Measurements from ENCODE around the gene ADARB1.

DNA sequence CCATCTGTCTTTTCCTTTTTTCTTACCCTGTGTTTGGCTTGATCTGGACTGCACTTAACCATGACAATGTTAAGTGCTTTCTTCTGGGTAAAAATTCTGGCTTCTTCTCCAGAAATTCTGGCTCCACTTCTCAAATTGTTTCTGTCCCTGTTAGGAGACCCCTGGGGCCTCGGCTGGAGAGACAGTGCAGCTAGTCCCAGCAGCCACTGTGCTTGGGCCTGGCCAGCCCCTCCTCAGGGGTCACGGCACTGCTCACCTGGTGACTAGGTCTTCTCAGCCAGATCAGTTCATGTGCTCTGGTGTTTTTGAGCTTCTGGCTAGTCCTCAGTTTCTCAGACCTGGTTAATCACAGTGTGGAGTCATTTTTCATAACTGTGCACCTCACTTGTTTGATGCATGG is 72.4 kb downstream of the ADARB1 start:
- TF ChIP-seq POLR2A (IDR thresholded peaks at IDR 0.05; ENCODE audit: low read depth, low read length) (no peak), POLR2AphosphoS5 (IDR thresholded peaks at IDR 0.05; ENCODE audit: low read depth, low read length) (no peak)

Data from GM12892 (cell line).